DOHH2 (cell line): Measurements from ENCODE around the gene LRCH1.

ENCODE experiments used
- EZH2phosphoT487 ChIP-seq: fragments of 200-600 bp; sonication (generic); IDR thresholded peaks from 2 replicates; pipeline ENCODE4 v1.6.1; 2017; ENCODE audit warnings: borderline replicate concordance, mild to moderate bottlenecking, antibody characterized with exemption, low read length, moderate library complexity, mixed read lengths
- TF ChIP-seq, protein P1 (sequence below): fragments of 200-600 bp; sonication (generic); IDR thresholded peaks from one replicate; pipeline ENCODE4 v1.5.1; 2014; ENCODE audit warnings: antibody characterized with exemption, mild to moderate bottlenecking, low read depth, low read length; ENCODE audit not compliant: poor library complexity, severe bottlenecking

DNA sequence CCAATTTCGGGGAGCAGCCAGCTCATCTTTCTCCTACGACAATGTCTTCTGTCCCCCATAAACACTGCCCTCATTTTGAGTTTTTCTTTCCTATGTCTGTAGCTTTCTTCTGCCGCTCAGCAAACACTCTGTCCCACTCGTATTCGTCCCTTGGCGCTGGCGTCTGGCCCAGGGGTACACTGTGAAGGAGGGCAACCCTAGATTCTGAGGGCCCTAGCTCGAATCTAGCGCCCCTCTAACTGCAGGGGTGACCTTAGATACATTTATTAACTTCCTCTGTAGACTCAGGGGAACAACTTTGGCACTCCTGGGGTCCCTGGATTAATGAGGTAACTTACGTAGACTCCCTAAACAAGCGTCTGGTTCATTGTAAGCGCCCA lies 677 bp upstream of the LRCH1 start:
- TF ChIP-seq, protein P1, sequence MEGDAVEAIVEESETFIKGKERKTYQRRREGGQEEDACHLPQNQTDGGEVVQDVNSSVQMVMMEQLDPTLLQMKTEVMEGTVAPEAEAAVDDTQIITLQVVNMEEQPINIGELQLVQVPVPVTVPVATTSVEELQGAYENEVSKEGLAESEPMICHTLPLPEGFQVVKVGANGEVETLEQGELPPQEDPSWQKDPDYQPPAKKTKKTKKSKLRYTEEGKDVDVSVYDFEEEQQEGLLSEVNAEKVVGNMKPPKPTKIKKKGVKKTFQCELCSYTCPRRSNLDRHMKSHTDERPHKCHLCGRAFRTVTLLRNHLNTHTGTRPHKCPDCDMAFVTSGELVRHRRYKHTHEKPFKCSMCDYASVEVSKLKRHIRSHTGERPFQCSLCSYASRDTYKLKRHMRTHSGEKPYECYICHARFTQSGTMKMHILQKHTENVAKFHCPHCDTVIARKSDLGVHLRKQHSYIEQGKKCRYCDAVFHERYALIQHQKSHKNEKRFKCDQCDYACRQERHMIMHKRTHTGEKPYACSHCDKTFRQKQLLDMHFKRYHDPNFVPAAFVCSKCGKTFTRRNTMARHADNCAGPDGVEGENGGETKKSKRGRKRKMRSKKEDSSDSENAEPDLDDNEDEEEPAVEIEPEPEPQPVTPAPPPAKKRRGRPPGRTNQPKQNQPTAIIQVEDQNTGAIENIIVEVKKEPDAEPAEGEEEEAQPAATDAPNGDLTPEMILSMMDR = no peak
- no peak for TF ChIP-seq EZH2phosphoT487
